K562 (cell line): ENCODE data around the gene RFLNA. TPM values are rescaled to one million over a fixed set of nuclear protein-coding genes. Genes with fewer than 3 reads are reported as not detected.

Source experiments
- ARHGAP35 ChIP-seq: fragments of 450-650 bp; IDR thresholded peaks from 2 replicates; pipeline ENCODE4 v1.6.1; 2018; ENCODE audit not compliant: partially characterized antibody
- ARID1B ChIP-seq: fragments of 450-650 bp; IDR thresholded peaks from 2 replicates; pipeline ENCODE4 v1.6.1; 2016; ENCODE audit warnings: antibody characterized with exemption, mild to moderate bottlenecking, inconsistent platforms
- ETS2 ChIP-seq: IDR thresholded peaks from 2 replicates; pipeline ENCODE4 v1.6.1; 2016; ENCODE audit warnings: borderline replicate concordance, missing genetic modification characterization, mild to moderate bottlenecking, moderate library complexity, missing compliant biosample characterization; ENCODE audit not compliant: poor library complexity, severe bottlenecking
- FIP1L1 ChIP-seq: fragments of 200-400 bp; formaldehyde crosslinking; IDR thresholded peaks from 2 replicates; pipeline ENCODE4 v1.6.1; 2018; ENCODE audit warnings: mild to moderate bottlenecking, low read depth, low read length; ENCODE audit not compliant: poor library complexity, severe bottlenecking
- FOXK1 ChIP-seq: sonication (generic); formaldehyde crosslinking; IDR thresholded peaks from 2 replicates; pipeline ENCODE4 v1.8.0; 2022; ENCODE audit warnings: missing genetic modification reagents, mild to moderate bottlenecking, borderline replicate concordance
- GABPB1 ChIP-seq: sonication (generic); formaldehyde crosslinking; IDR thresholded peaks from 2 replicates; pipeline ENCODE4 v1.8.0; 2022; ENCODE audit warnings: mild to moderate bottlenecking, missing genetic modification reagents
- MEF2A ChIP-seq: IDR thresholded peaks from 2 replicates; pipeline ENCODE4 v1.6.1; 2011; ENCODE audit warnings: low read depth, mild to moderate bottlenecking, low read length, moderate library complexity; ENCODE audit not compliant: control insufficient read depth
- MEF2D ChIP-seq: conservative IDR thresholded peaks from 2 replicates; pipeline ENCODE4 v1.6.1; 2016; ENCODE audit warnings: low read depth, missing genetic modification characterization, missing compliant biosample characterization
- MTF1 ChIP-seq: fragments of 250-450 bp; sonication (Bioruptor Pico); IDR thresholded peaks from 2 replicates; pipeline ENCODE4 v1.9.0; 2021; ENCODE audit warnings: moderate library complexity, mild to moderate bottlenecking, inconsistent platforms, borderline replicate concordance
- MYC ChIP-seq, 2 experiments: fragments of 250-450 bp in 1 of 2; sonication (Bioruptor Pico) in 1 of 2; IDR thresholded peaks; 2 replicates each; pipeline versions ENCODE4 v1.5.1 to v1.6.1; 2012 to 2021; ENCODE audit warnings: low read depth in 2 of 2, borderline replicate concordance in 1 of 2, improper control_type of control experiment in 1 of 2, low read length in 1 of 2, mild to moderate bottlenecking in 1 of 2, moderate library complexity in 1 of 2
- NFE2L1 ChIP-seq: fragments of 450-650 bp; IDR thresholded peaks from 2 replicates; pipeline ENCODE4 v1.6.1; 2016; ENCODE audit warnings: missing genetic modification characterization, low read depth, mild to moderate bottlenecking, missing compliant biosample characterization, moderate library complexity, borderline replicate concordance
- NR1H2 ChIP-seq: sonication (generic); formaldehyde crosslinking; IDR thresholded peaks from 2 replicates; pipeline ENCODE4 v1.4.0; 2020; ENCODE audit warnings: mild to moderate bottlenecking, missing genetic modification reagents
- PHB ChIP-seq: fragments of 250-450 bp; sonication (Bioruptor Pico); IDR thresholded peaks from 2 replicates; pipeline ENCODE4 v1.5.0; 2021
- PHF20 ChIP-seq: fragments of 450-650 bp; IDR thresholded peaks from 2 replicates; pipeline ENCODE4 v1.6.1; 2018; ENCODE audit not compliant: partially characterized antibody
- RCOR1 ChIP-seq, 2 experiments: IDR thresholded peaks; 2 replicates each; pipeline ENCODE4 v1.6.1; 2012; ENCODE audit warnings: low read depth in 2 of 2, low read length in 2 of 2, borderline replicate concordance in 1 of 2, improper control_type of control experiment in 1 of 2
- SPI1 ChIP-seq: IDR thresholded peaks from 2 replicates; pipeline ENCODE4 v1.6.1; 2011; ENCODE audit warnings: low read depth, low read length, control low read depth, borderline replicate concordance
- SRF ChIP-seq, 2 experiments: fragments of 250-450, 450-650 bp in 1 of 2; sonication (Bioruptor Pico) in 1 of 2; sonication (generic) in 1 of 2; formaldehyde crosslinking; IDR thresholded peaks; 2 replicates each; pipeline versions ENCODE4 v1.5.0 to v1.5.1; 2020 to 2022; ENCODE audit warnings: mild to moderate bottlenecking in 1 of 2, missing genetic modification reagents in 1 of 2
- TFAM ChIP-seq: fragments of 250-450 bp; sonication (Bioruptor Pico); conservative IDR thresholded peaks from 2 replicates; pipeline ENCODE4 v1.5.0; 2021; ENCODE audit warnings: mild to moderate bottlenecking, moderate library complexity
- TFAP4 ChIP-seq: sonication (generic); formaldehyde crosslinking; IDR thresholded peaks from 2 replicates; pipeline ENCODE4 v1.8.0; 2022; ENCODE audit warnings: missing genetic modification reagents, mild to moderate bottlenecking, moderate library complexity, borderline replicate concordance
- TRIM24 ChIP-seq, 2 experiments: fragments of 450-650 bp; IDR thresholded peaks; 2 replicates each; pipeline ENCODE4 v1.6.1; 2016
- ZKSCAN8 ChIP-seq: fragments of 200-800 bp; sonication (Bioruptor generic); IDR thresholded peaks from 2 replicates; pipeline ENCODE4 v1.6.1; 2016; ENCODE audit warnings: missing genetic modification characterization, missing compliant biosample characterization
- ZNF324 ChIP-seq: fragments of 250-450 bp; sonication (Bioruptor Pico); IDR thresholded peaks from 2 replicates; pipeline ENCODE4 v1.4.0; 2020; ENCODE audit warnings: mild to moderate bottlenecking
- ZNF589 ChIP-seq: fragments of 200-800 bp; sonication (Bioruptor generic); IDR thresholded peaks from 2 replicates; pipeline ENCODE4 v1.6.1; 2016; ENCODE audit warnings: low read depth, missing genetic modification characterization, missing compliant biosample characterization
- ZNF764 ChIP-seq: fragments of 250-450 bp; sonication (Bioruptor Pico); IDR thresholded peaks from 2 replicates; pipeline ENCODE4 v1.4.0; 2020; ENCODE audit warnings: low read depth, mild to moderate bottlenecking, moderate library complexity
- polyA plus RNA-seq, 8 experiments: library from polyadenylated mRNA; depleted of rRNA in 4 of 8; stranded (reverse) in 5 of 8; unstranded in 3 of 8; fragments of >200 nt; fragmentation: Nextera tagmentation in 2 of 8; fragmentation: Illumina TruSeq in 1 of 8; extraction: Ambion mirVana in 2 of 8; extraction: Trizol in 1 of 8; gene quantifications; 2 replicates each; pipeline versions ENCODE4 v1.2.1 to v1.2.3, GENCODE V29; 2011 to 2014; ENCODE audit warnings: inconsistent platforms in 1 of 8, missing spikeins in 1 of 8
- total RNA-seq, 7 experiments: library from RNA; depleted of rRNA in 6 of 7; stranded (reverse); fragments of >200 nt in 6 of 7; fragmentation: Illumina TruSeq in 2 of 7; extraction: Trizol in 2 of 7; gene quantifications; 2 replicates each; pipeline versions ENCODE4 v1.2.1 to v1.2.3, GENCODE V29; 2011 to 2021; ENCODE audit warnings: low replicate concordance in 1 of 7
- TF ChIP-seq, protein P1 (sequence below): fragments of 250-450 bp; sonication (Bioruptor Pico); IDR thresholded peaks from 2 replicates; pipeline ENCODE4 v1.5.0; 2021; ENCODE audit warnings: mild to moderate bottlenecking, borderline replicate concordance
- TF ChIP-seq, protein P2 (sequence below): fragments of 450-650 bp; formaldehyde crosslinking; IDR thresholded peaks from 2 replicates; pipeline ENCODE4 v1.4.0; 2022; ENCODE audit warnings: missing genetic modification characterization

RFLNA gene
- total and polyA plus RNA-seq, 9 of the 15 experiments (the other 6 are each of a cell fraction or from before 2014, with no cell fraction given): not detected

DNA sequence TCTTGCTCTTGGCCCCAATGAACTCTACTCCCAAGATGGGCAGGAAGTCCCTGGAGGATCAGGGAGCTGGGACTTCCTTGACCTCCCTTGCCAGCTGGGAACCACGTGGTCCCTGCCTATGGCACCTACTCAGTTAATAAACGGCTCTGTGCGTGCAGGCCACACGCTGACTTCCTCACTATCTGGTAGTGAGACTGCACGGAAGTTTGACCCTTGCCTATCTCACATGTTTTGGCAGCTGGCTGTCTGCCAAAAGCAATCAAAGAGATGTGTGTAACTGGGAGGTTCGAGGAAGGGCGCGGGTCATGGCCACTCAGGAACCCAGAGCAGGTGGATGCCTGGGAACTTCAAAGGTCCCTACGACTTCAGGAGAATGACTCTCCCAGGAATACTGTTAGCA lies 57.9 kb downstream of the RFLNA start (continued):
- TF ChIP-seq, protein P1, sequence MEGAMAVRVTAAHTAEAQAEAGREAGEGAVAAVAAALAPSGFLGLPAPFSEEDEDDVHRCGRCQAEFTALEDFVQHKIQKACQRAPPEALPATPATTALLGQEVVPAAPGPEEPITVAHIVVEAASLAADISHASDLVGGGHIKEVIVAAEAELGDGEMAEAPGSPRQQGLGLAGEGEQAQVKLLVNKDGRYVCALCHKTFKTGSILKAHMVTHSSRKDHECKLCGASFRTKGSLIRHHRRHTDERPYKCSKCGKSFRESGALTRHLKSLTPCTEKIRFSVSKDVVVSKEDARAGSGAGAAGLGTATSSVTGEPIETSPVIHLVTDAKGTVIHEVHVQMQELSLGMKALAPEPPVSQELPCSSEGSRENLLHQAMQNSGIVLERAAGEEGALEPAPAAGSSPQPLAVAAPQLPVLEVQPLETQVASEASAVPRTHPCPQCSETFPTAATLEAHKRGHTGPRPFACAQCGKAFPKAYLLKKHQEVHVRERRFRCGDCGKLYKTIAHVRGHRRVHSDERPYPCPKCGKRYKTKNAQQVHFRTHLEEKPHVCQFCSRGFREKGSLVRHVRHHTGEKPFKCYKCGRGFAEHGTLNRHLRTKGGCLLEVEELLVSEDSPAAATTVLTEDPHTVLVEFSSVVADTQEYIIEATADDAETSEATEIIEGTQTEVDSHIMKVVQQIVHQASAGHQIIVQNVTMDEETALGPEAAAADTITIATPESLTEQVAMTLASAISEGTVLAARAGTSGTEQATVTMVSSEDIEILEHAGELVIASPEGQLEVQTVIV (CRISPR knock-in tag): no peak
- TF ChIP-seq GABPB1 (CRISPR knock-in tag) (no peak), ZKSCAN8 (CRISPR knock-in tag) (no peak), SRF (CRISPR knock-in tag; IDR thresholded peaks at IDR 0.05) (no peak), MYC (IDR thresholded peaks at IDR 0.05; ENCODE audit: low read depth, low read length) (peak; percentile 73), MYC (CRISPR knock-in tag; IDR thresholded peaks at IDR 0.05; ENCODE audit: borderline replicate concordance, low read depth) (no peak), MEF2D (tag) (no peak), MTF1 (CRISPR knock-in tag) (no peak), RCOR1 (IDR thresholded peaks at IDR 0.05; ENCODE audit: borderline replicate concordance in 1 of 2, low read depth in 2 of 2, low read length in 2 of 2) (peak in 1 of 2 experiments; percentile 84; a peak in 2 of 4 replicates), TFAM (CRISPR knock-in tag) (no peak), MEF2A (no peak), ZNF764 (CRISPR knock-in tag) (no peak), ARHGAP35 (no peak), SPI1 (peak; percentile 71; the same call in 1 of the 2 replicates), FOXK1 (CRISPR knock-in tag) (0 out of 2 replicates have a peak, but pooled peaks have one; percentile 22), FIP1L1 (no peak), TRIM24 (IDR thresholded peaks at IDR 0.05) (no peak), ZNF589 (CRISPR knock-in tag) (no peak), PHB (no peak), NR1H2 (no peak), ARID1B (peak; percentile 47), ETS2 (tag) (no peak), ZNF324 (CRISPR knock-in tag) (no peak), NFE2L1 (tag) (no peak), PHF20 (no peak), TFAP4 (CRISPR knock-in tag) (peak; percentile 78)
- TF ChIP-seq, protein P2, sequence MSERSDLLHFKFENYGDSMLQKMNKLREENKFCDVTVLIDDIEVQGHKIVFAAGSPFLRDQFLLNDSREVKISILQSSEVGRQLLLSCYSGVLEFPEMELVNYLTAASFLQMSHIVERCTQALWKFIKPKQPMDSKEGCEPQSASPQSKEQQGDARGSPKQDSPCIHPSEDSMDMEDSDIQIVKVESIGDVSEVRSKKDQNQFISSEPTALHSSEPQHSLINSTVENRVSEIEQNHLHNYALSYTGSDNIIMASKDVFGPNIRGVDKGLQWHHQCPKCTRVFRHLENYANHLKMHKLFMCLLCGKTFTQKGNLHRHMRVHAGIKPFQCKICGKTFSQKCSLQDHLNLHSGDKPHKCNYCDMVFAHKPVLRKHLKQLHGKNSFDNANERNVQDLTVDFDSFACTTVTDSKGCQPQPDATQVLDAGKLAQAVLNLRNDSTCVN (CRISPR knock-in tag): no peak
